Measurements from ENCODE around the gene SASH1.

GRCh38 chr6:148340586-148341297, 1.9 kb upstream of the SASH1 start:
- TF ChIP-seq CTCF (IDR thresholded peaks at IDR 0.05), result no peak
- no peak for TF ChIP-seq EP300 (IDR thresholded peaks at IDR 0.05)

Data from tibial nerve (tissue), 4 donors.